Motor neuron (in vitro differentiated cells): Measurements from ENCODE around the gene ATP6V0D1. TPM values are rescaled to one million over a fixed set of nuclear protein-coding genes. Genes with fewer than 3 reads are reported as not detected.
"Not testable (repeated sequence)": the region's sequence is repeated elsewhere in the genome, so short reads cannot be mapped to it uniquely, and the experiment has no call there.

Experiments used
- ATAC-seq, 8 experiments: fragments of 200-7000 bp; cut with Tn5 transposase; replicated peaks in 6 of 8; 2 replicates each; pipeline ENCODE4 v1.8.0; 2021; ENCODE audit warnings: mild to moderate bottlenecking in 8 of 8, moderate library complexity in 8 of 8
- H3K27ac ChIP-seq, 2 donors: fragments of 250-450 bp; sonication (Bioruptor Pico); 2 replicates each; pipeline ENCODE4 v1.9.0; 2021; ENCODE audit warnings: antibody characterized with exemption in 2 of 2, mild to moderate bottlenecking in 2 of 2, moderate library complexity in 1 of 2
- H3K4me1 ChIP-seq, 2 donors: fragments of 250-450 bp; sonication (Bioruptor Pico); replicated peaks in 1 of 2; 2 replicates each; pipeline ENCODE4 v1.6.1; 2021; ENCODE audit warnings: antibody characterized with exemption in 2 of 2, mild to moderate bottlenecking in 2 of 2, moderate library complexity in 1 of 2
- H3K4me3 ChIP-seq, 5 donors: fragments of 250-450 bp; sonication (Bioruptor Pico); 2 replicates each; pipeline ENCODE4 v1.9.0; 2021; ENCODE audit warnings: antibody characterized with exemption in 5 of 5, mild to moderate bottlenecking in 5 of 5, moderate library complexity in 4 of 5
- WGBS, 10 experiments: fragments of 450-650 bp; shearing (Covaris generic); methylation state at CpG; one replicate each; pipeline ENCODE4 v1.0.0; 2022; 5-methylcytosine and 5-hydroxymethylcytosine counted together
- in situ Hi-C, 9 experiments: fragments of 400-800 bp; cut with MboI; loops; one replicate each; pipeline ENCODE4 v1.15.0; 2021; ENCODE audit warnings: low sequenced_read_pairs in 9 of 9, low pct_unique_long_range_greater_than_20kb in 2 of 9; ENCODE audit not compliant: unreplicated experiment in 9 of 9
- total RNA-seq, 8 experiments: library from RNA; unstranded; fragments of 300-600 nt; gene quantifications; 2 replicates each; pipeline versions ENCODE4 v1.2.3 to v1.2.4, GENCODE V29; 2022

ATP6V0D1 gene
- total RNA-seq, 8 experiments from 2014 or later, result 56.6 to 139 (median 69.4) TPM

DNA sequence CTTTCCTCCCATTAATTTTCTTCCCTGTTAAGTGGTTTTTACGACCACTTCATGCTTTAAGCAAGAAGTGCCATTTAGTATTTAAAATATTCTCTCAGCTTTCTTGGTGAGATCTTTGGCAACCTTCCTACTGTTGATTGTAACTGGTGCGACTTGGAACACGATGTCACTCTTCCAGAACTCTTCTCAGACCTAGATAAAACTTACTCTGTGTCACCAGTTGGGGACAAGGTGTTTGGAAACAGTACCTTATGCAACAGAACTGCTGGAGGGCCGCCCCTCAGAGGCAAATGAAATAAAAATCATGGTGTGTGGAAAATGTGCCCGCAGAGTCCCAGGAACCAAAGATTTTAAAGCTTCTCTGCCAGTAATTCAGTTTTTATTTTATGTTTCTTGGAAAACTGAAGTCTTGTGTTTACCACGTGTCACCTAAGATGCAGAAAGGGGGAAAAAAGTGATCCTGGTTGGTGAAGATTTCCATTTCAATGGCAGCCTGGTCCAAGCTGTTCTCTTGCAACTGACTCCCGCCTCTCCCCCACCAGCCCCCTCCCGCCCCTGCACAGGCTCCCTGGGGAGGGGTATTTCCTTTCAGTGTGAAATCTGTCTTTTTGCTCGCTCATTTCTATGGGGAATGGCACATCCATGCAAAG lies 57.2 kb downstream of the ATP6V0D1 start:
- Histone ChIP-seq H3K4me1 (peaks cover 16 to 23% of the 10 kb centered on the region in 2 donors), H3K4me3 (no peak overlapping the region), H3K27ac (no peak overlapping the region)
- in situ Hi-C loops, result loop anchor here in 4 of 9 experiments (25.0 kb wide), 3 partner anchors 161 to 486 kb away; partner anchors contain the start of genes CES2 (in 1 of the 4), CIAO2B (in 1 of the 4), FHOD1 (in 1 of the 4) and RRAD (in 1 of the 4)
- 7 to 69% (median 34%) methylated on average over 2 to 6 of the region's 9 CpGs; no CpG with 5 or more reads in 1 of the 10 experiments for WGBS, 10 experiments
- ATAC-seq, result peak in 2 of 8 experiments; percentile 41 to 50

DNA sequence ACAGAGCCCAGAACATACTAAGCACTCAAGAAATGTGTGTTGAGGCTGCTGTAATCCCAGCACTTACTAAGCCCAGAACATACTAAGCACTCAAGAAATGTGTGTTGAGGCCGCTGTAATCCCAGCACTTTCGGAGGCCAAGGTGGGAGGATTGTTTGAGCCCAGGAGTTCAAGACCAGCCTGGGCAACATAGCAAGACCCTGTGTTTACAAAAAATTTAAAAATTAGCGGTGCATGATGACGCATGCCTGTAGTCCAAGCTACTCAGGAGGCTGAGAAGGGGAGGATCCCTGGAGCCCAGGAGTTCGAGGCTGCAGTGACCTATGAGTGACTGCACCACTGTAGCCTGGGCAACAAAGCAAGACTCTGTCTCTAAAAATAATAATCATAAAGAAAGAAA lies 57.9 kb downstream of the ATP6V0D1 start:
- H3K4me1 ChIP-seq, result peaks cover 16 to 17% of the 10 kb centered on the region in 2 donors
- H3K27ac ChIP-seq, result no peak overlapping the region
- in situ Hi-C loops, result loop anchor here in 4 of 9 experiments (25.0 kb wide), 3 partner anchors 161 to 486 kb away; partner anchors contain the start of genes CES2 (in 1 of the 4), CIAO2B (in 1 of the 4), FHOD1 (in 1 of the 4) and RRAD (in 1 of the 4)
- H3K4me3 ChIP-seq, result no peak overlapping the region
- 60 to 100% (median 92%) methylated on average over 1 to 5 of the region's 5 CpGs; no CpG with 5 or more reads in 3 of the 10 experiments for WGBS, 10 experiments
- ATAC-seq, result no peak

DNA sequence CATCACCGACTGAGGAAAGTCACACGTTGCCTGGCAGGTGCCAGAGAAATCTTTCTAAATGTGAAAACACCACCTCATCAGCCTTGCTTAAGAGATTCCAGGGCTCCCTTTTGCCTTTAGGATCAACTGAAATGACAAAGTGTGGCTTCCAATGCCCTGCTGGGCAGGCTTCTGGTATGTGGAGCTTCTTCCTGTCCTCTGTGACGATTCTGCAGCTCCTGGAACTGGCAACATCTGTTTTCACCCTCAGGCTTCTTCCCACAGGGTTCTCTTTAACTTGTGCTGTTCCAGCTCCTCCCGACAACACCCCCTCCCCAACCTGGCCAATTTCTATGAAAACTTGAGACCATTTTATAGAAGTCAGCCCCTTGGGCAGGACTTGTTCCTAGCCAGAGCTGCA lies 59.9 kb downstream of the ATP6V0D1 start:
- no peak for ATAC-seq
- Histone ChIP-seq H3K27ac (no peak overlapping the region), H3K4me3 (no peak overlapping the region), H3K4me1 (peaks cover 16 to 20% of the 10 kb centered on the region in 2 donors)
- in situ Hi-C loops, result loop anchor here in 4 of 9 experiments (25.0 kb wide), 3 partner anchors 159 to 484 kb away; partner anchors contain the start of genes CES2 (in 1 of the 4), CIAO2B (in 1 of the 4), FHOD1 (in 1 of the 4) and RRAD (in 1 of the 4)
- 20 to 84% (median 38%) methylated on average over 1 to 4 of the region's 4 CpGs; no CpG with 5 or more reads in 3 of the 10 experiments for WGBS, 10 experiments

DNA sequence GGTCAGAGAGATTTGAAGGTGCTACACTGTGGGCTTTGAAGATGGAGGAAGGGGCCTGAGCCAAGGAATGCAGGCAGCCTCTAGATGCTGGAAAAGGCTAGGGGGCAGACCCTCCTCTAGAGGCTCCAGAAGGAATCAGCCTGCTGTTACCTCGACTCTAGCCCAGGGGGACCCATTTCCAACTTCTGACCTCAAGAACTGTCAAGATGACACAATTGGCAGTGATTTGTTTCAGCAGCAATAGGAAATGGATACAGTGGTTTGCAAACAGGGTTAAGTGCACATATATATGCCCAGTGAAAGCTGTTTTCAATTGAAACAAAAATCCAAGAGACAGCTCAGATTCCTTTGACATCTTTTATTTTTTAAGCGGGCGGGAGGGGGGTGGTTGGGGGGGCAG lies 61.0 kb downstream of the ATP6V0D1 start:
- peaks cover 17 to 21% of the 10 kb centered on the region in 2 donors for H3K4me1 ChIP-seq
- in situ Hi-C loops, result loop anchor here in 4 of 9 experiments (25.0 kb wide), 3 partner anchors 158 to 483 kb away; partner anchors contain the start of genes CES2 (in 1 of the 4), CIAO2B (in 1 of the 4), FHOD1 (in 1 of the 4) and RRAD (in 1 of the 4)
- 40 to 89% (median 85%) methylated on average over 1 to 3 of the region's 3 CpGs; no CpG with 5 or more reads in 6 of the 10 experiments for WGBS, 10 experiments
- ATAC-seq, result no peak
- H3K4me3 ChIP-seq, result no peak overlapping the region
- no peak overlapping the region for H3K27ac ChIP-seq

DNA sequence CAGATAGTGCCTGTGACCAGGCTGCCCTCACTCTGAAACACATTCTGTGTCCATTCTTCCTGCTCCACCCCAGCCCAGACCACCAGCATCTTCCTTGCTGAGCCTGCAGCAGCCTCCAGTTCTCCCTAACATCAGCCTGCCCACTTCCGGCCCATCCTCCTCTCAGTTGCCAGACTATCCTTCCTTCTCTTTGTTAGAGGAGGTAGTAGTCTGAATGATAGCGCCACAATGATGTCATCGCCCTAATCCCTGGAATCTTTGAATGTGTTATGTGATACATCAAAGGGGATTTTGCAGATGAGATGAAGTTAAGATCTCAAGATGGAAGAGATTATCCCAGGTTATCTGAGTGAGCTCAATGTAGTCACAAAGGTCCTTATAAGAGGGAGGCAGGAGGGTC lies 61.5 kb downstream of the ATP6V0D1 start:
- H3K4me3 ChIP-seq, result no peak overlapping the region
- in situ Hi-C loops, result loop anchor here in 4 of 9 experiments (25.0 kb wide), 3 partner anchors 157 to 482 kb away; partner anchors contain the start of genes CES2 (in 1 of the 4), CIAO2B (in 1 of the 4), FHOD1 (in 1 of the 4) and RRAD (in 1 of the 4)
- no peak overlapping the region for H3K27ac ChIP-seq
- no peak for ATAC-seq
- WGBS, 10 experiments, result 58 to 95% (median 92%) methylated on average over 2 to 3 of the region's 3 CpGs; no CpG with 5 or more reads in 4 of the 10 experiments
- peaks cover 12 to 21% of the 10 kb centered on the region in 2 donors for H3K4me1 ChIP-seq

DNA sequence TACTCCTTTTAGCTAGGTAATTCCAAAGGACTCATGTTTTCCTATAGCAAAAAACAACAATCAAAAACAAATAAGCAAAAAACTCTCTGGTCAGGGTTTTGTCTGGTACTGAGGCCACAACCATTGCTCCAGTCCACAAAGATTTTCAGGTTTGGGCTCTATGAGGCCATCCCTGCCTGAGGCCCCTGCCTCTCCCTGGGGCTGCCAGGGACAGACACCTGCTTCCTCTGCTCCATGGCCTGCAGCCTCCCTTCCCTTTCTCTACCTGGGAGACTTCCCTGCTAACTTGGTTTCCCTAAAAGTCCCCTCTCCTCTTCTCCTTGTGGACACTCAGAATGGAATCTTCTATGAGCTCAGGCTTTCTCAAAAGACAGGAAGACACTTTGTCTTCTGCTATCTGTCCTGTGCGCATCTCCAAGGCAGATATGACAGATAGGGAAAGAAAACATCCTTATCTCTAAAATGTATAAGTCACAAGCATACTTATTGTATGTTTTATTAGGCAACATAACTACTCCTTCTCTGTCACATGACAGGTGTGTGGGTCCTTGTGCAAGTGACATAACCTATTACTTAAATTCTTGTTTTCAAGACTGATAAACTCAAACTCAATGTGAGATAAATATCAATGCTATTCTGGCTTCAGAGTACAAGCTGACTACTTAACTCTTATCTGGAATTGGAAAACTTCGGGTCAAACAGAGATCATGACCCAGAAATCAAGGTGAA lies 63.5 kb downstream of the ATP6V0D1 start:
- peaks cover 2 to 19% of the 10 kb centered on the region in 2 donors for H3K4me1 ChIP-seq
- 38 to 100% (median 86%) methylated on average over 1 to 2 of the region's 2 CpGs; no CpG with 5 or more reads in 1 of the 10 experiments for WGBS, 10 experiments
- in situ Hi-C loops, result loop anchor here in 4 of 9 experiments (25.0 kb wide), 3 partner anchors 155 to 480 kb away; partner anchors contain the start of genes CES2 (in 1 of the 4), CIAO2B (in 1 of the 4), FHOD1 (in 1 of the 4) and RRAD (in 1 of the 4)
- ATAC-seq, result no peak
- H3K27ac ChIP-seq, result no peak overlapping the region
- H3K4me3 ChIP-seq, result no peak overlapping the region

DNA sequence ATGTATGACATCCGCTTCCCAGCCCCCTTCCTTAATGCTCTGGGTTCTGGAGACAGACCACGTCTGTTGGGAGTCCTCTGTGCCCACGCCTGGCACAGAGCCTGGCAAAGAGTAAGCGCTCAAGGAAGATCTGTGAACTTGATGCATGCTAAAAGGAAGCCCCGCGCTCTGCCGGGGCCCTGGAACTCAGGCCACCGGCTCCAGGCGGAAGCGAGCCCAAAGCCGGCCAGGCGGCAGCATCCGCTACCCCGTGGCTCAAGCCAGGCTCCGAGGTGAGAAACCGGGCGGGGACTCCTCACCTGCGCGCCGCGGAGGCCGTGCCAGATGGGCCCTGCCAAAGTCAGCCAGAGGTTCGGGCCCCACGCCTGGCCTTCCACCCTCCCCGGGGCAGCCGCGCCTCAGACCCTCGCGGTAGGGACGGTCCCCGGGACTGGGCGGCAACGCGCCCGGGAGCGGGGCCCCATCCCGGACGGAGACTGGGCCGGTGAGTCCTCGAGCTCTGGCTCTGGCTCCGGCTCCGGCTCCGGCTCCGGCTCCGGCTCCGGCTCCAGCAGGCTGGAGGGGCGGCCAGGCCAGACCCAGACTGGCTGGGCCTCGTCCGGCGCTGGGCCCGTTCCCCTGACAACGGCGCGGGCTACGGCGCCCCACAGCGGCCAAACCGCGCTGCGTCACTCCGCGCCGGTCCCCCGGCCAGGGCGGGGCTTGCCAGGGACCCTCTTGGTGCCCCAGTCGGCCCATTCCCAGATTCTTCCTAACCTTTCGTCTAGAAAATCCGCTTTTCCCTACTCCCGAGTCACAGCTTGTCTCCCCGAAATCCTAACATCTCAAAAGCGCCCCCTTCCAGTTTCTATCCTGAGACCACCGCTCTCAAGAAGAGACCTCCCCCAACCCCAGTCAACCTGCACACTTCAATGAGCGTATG lies 64.8 kb downstream of the ATP6V0D1 start, which contains the start of gene ZDHHC1:
TSS of gene ZDHHC1 (minus strand) at position 606 of the 922 bp plus-strand sequence. CDS start 8,702 bp downstream, outside the sequence.
- Histone ChIP-seq H3K27ac (peak within 1 kb of the TSS; percentile 5 to 58), H3K4me1 (peaks cover 2 to 19% of the 10 kb centered on the region in 2 donors), H3K4me3 (peak within 1 kb of the TSS; percentile 44 to 69 (median 57))
- WGBS, 10 experiments, result 0 to 44% (median 8%) methylated on average over 1 to 10 of the region's 73 CpGs; no CpG with 5 or more reads in 2 of the 10 experiments
- ATAC-seq, result peak; percentile 94 to 97 (median 96)
- in situ Hi-C loops, result loop anchor here in 4 of 9 experiments (25.0 kb wide), 3 partner anchors 154 to 479 kb away; partner anchors contain the start of genes CES2 (in 1 of the 4), CIAO2B (in 1 of the 4), FHOD1 (in 1 of the 4) and RRAD (in 1 of the 4)

DNA sequence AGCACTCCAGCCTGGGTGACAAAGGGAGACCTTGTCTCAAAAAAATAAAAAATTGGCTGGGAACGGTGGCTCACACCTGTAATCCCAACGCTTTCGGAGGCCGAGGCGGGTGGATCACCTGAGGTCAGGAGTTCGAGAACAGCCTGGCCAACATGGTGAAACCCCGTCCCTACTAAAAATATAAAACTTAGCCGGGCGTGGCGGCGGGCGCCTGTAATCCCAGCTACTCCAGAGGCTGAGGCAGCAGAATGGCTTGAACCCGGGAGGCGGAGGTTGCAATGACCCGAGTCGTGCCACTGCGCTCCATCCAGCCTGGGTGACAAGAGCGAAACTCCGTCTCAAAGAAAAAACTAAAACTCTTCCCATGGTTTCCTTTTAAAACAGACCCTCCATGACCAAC lies 65.5 kb downstream of the ATP6V0D1 start:
- in situ Hi-C loops, result loop anchor here in 4 of 9 experiments (25.0 kb wide), 3 partner anchors 153 to 478 kb away; partner anchors contain the start of genes CES2 (in 1 of the 4), CIAO2B (in 1 of the 4), FHOD1 (in 1 of the 4) and RRAD (in 1 of the 4)
- Histone ChIP-seq H3K4me1 (peaks cover 2 to 19% of the 10 kb centered on the region in 2 donors), H3K4me3 (peak overlapping the region; percentile 44 to 69 (median 57))
- WGBS, 10 experiments, result 60 to 92% (median 80%) methylated on average over 1 to 5 of the region's 19 CpGs; no CpG with 5 or more reads in 7 of the 10 experiments
- H3K27ac ChIP-seq, ATAC-seq: not testable (repeated sequence)

DNA sequence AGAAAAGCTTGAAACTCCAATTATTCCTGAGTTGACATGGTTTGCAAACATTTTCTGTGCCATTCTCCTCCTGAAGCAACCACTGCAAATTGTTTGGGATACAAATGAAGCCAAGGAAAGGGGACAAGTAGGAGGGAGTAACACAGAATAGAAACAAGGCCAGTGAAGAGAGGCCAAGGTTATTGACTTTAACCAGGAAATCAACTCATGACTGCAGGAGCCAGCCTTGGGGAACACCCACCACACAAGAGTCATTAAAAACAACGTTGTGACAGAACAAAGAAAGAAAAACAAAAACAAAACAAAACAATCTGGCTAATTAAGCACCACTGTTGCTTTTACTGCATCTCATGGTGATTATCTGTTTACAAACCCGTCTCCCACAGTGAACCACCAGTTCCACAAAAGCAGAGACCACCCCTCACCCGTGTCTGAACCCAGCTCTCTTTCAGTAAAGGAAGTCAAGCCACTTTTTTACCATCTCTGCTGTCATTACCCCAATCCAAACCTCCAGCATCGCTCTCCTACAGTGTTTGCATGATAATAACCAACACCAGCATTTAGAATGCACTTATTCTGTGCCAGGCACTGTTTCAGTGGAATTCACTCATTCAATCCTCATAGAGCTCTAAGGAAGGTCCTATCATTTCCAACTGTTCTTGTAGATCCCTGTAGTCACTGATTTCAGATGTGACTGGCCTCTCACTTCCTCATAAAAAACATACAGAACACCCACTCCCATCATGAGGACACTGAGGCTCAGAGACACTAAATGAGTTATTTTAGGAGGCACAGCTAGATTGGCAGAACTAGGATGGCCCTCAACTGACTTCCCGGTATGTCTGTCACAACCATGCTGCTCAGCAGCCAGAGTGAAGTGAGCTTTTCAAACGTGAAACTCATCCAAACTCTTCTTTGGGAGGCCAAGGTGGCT lies 66.7 kb downstream of the ATP6V0D1 start:
- Histone ChIP-seq H3K27ac (no peak overlapping the region), H3K4me1 (peaks cover 2 to 19% of the 10 kb centered on the region in 2 donors), H3K4me3 (no peak overlapping the region)
- in situ Hi-C loops, result loop anchor here in 4 of 9 experiments (25.0 kb wide), 3 partner anchors 152 to 477 kb away; partner anchors contain the start of genes CES2 (in 1 of the 4), CIAO2B (in 1 of the 4), FHOD1 (in 1 of the 4) and RRAD (in 1 of the 4)
- WGBS, 10 experiments, result 0 to 60% (median 24%) methylated on average over 1 to 4 of the region's 6 CpGs; no CpG with 5 or more reads in 1 of the 10 experiments
- no peak for ATAC-seq

DNA sequence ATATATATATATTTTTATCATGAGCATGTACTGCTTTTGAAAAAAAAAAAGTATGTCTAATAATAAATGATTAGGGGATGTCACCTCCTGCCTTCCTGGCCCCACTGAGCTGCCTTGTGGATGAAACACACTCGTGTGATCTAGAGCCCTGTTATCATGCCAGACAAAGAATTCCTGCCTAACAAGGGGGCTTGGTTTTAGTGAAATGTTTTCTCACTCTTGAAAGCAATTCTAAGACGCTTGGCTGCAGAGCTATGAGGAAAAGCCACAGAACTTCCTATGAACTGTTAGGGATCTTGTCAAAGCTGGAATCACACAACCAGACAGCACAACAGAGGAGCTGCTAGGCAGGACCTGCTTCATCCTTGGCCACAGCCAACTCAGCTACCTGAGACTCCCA lies 68.7 kb downstream of the ATP6V0D1 start:
- ATAC-seq, result no peak
- in situ Hi-C loops, result loop anchor here in 4 of 9 experiments (25.0 kb wide), 3 partner anchors 150 to 475 kb away; partner anchors contain the start of genes CES2 (in 1 of the 4), CIAO2B (in 1 of the 4), FHOD1 (in 1 of the 4) and RRAD (in 1 of the 4)
- Histone ChIP-seq H3K4me3 (no peak overlapping the region), H3K27ac (no peak overlapping the region), H3K4me1 (peaks cover 2 to 19% of the 10 kb centered on the region in 2 donors)
- 0 to 89% (median 17%) methylated on average over 1 of the region's 2 CpGs; no CpG with 5 or more reads in 5 of the 10 experiments for WGBS, 10 experiments
